HG02981 (cell line): Measurements from ENCODE around the gene LLGL2.
"Not testable (repeated sequence)": the region's sequence is repeated elsewhere in the genome, so short reads cannot be mapped to it uniquely, and the experiment has no call there.

Experiments used
- ATAC-seq: cut with Tn5 transposase; IDR thresholded peaks from one replicate; pipeline ENCODE4 v1.9.1; 2021; ENCODE audit warnings: mild to moderate bottlenecking, moderate library complexity; ENCODE audit not compliant: unreplicated experiment

LLGL2 gene

GRCh38 chr17:75524970-75525805 lies at the start of gene LLGL2:
LLGL2 (plus strand) TSS chr17:75525697; CDS start chr17:75543427, 17,730 bp downstream.
- peak; percentile 80 for ATAC-seq

GRCh38 chr17:75475851-75476250 lies 49.6 kb upstream of the LLGL2 start:
- ATAC-seq, result no peak

- ATAC-seq, result no peak
Measured at GRCh38 chr17:75476271-75476671, 49.2 kb upstream of the LLGL2 start.

GRCh38 chr17:75476752-75477489 lies 48.6 kb upstream of the LLGL2 start:
- ATAC-seq, result no peak

- ATAC-seq, result not testable (repeated sequence)
Measured at GRCh38 chr17:75477490-75477862, 48.0 kb upstream of the LLGL2 start.

GRCh38 chr17:75478508-75478907 lies 47.0 kb upstream of the LLGL2 start:
- no peak for ATAC-seq

GRCh38 chr17:75480281-75480680 lies 45.2 kb upstream of the LLGL2 start:
- no peak for ATAC-seq

GRCh38 chr17:75481194-75482068 lies 44.1 kb upstream of the LLGL2 start:
- ATAC-seq, result no peak

- ATAC-seq, result no peak
Measured at GRCh38 chr17:75482098-75482942, 43.2 kb upstream of the LLGL2 start.

- no peak for ATAC-seq
Measured at GRCh38 chr17:75485688-75486087, 39.8 kb upstream of the LLGL2 start.

- no peak for ATAC-seq
Measured at GRCh38 chr17:75486151-75486550, 39.3 kb upstream of the LLGL2 start.

- ATAC-seq, result no peak
Measured at GRCh38 chr17:75486951-75487350, 38.5 kb upstream of the LLGL2 start.

- no peak for ATAC-seq
Measured at GRCh38 chr17:75487351-75488070, 38.0 kb upstream of the LLGL2 start.

GRCh38 chr17:75488693-75489510 lies 36.6 kb upstream of the LLGL2 start:
- no peak for ATAC-seq

- no peak for ATAC-seq
Measured at GRCh38 chr17:75489511-75489955, 36.0 kb upstream of the LLGL2 start.

GRCh38 chr17:75490173-75490743 lies 35.2 kb upstream of the LLGL2 start:
- no peak for ATAC-seq

- no peak for ATAC-seq
Measured at GRCh38 chr17:75490953-75491649, 34.4 kb upstream of the LLGL2 start.

GRCh38 chr17:75491680-75492079 lies 33.8 kb upstream of the LLGL2 start:
- ATAC-seq, result no peak
